ENCODE data around the gene TAGLN. TPM values are rescaled to one million over a fixed set of nuclear protein-coding genes. Genes with fewer than 3 reads are reported as not detected.
"Not testable (repeated sequence)": the region's sequence is repeated elsewhere in the genome, so short reads cannot be mapped to it uniquely, and the experiment has no call there.

TAGLN gene
- total and polyA plus RNA-seq, 2 donors (not counting 1 experiment from before 2014, with no cell fraction given): 17.9 to 51.8 TPM

DNA sequence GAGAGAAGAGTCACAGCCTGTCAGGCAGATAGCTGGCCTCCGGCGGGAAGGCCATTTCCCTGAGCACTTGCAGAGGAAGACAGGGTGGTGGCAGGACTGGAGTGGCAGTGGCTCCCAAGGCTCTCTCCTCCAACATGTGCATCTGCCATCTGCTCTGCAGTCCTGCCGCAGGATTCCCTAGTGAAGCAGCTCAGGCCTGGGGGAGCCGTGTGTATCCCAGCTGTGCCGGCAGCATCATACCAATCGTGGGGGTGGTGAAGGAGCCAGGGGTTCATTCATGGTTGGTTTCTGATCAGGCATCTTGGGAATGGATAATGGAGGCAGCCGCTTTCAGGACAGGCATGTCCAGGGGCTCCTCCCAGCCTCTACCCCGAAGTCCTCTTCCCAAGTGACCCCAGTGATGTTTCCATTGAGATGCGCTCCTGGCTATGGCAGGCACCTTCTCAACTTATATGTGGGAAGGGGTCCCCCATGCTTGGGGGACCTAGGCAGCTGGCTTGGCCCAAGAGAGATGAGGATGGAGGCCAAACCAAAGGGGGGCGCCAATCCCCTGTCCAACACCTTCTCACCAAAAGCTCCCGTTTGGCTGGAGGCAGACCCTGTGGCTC lies 6.1 kb downstream of the TAGLN start:
- Histone ChIP-seq H3K9me3 (ENCODE audit: control extremely low read depth in 1 of 3, control insufficient read depth in 2 of 3, insufficient read depth in 1 of 3, low read length in 2 of 3) (no peaks in the 10 kb centered on the region), H3K36me3 (replicated peaks in 1 of 2; ENCODE audit: control extremely low read depth in 1 of 2, control insufficient read depth in 1 of 2, extremely low read depth in 1 of 2, insufficient read depth in 2 of 2, low read length in 1 of 2) (peaks cover 0 to 34% of the 10 kb centered on the region in 2 experiments), H3K79me2 (ENCODE audit: control insufficient read depth, insufficient read depth, low read length) (no peaks in the 10 kb centered on the region), H3K4me3 (ENCODE audit: control extremely low read depth in 1 of 5, extremely low read depth in 1 of 5, insufficient read depth in 1 of 5, low read depth in 2 of 5, low read length in 4 of 5) (no peak overlapping the region), H3K4me2 (replicated peaks; ENCODE audit: low read depth, low read length, poor library complexity, severe bottlenecking) (no peak overlapping the region), H3K4me1 (ENCODE audit: control insufficient read depth in 2 of 2, insufficient read depth in 2 of 2, low read length in 2 of 2) (peaks cover 15 to 22% of the 10 kb centered on the region in 2 donors), H4K20me1 (ENCODE audit: control insufficient read depth, insufficient read depth, low read length, poor library complexity, severe bottlenecking) (no peaks in the 10 kb centered on the region), H3K27ac (ENCODE audit: low read length in 2 of 2) (no peak overlapping the region), H3K27me3 (replicated peaks in 1 of 4; ENCODE audit: control extremely low read depth in 1 of 4, control insufficient read depth in 3 of 4, insufficient read depth in 4 of 4, low read length in 3 of 4) (no peaks in the 10 kb centered on the region), H3K9ac (ENCODE audit: low read length) (no peak overlapping the region), H2AFZ (ENCODE audit: insufficient read depth, low read depth, low read length, poor library complexity, severe bottlenecking) (no peak overlapping the region)
- TF ChIP-seq, protein P1, sequence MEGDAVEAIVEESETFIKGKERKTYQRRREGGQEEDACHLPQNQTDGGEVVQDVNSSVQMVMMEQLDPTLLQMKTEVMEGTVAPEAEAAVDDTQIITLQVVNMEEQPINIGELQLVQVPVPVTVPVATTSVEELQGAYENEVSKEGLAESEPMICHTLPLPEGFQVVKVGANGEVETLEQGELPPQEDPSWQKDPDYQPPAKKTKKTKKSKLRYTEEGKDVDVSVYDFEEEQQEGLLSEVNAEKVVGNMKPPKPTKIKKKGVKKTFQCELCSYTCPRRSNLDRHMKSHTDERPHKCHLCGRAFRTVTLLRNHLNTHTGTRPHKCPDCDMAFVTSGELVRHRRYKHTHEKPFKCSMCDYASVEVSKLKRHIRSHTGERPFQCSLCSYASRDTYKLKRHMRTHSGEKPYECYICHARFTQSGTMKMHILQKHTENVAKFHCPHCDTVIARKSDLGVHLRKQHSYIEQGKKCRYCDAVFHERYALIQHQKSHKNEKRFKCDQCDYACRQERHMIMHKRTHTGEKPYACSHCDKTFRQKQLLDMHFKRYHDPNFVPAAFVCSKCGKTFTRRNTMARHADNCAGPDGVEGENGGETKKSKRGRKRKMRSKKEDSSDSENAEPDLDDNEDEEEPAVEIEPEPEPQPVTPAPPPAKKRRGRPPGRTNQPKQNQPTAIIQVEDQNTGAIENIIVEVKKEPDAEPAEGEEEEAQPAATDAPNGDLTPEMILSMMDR (IDR thresholded peaks at IDR 0.05): no peak
- TF ChIP-seq EZH2 (IDR thresholded peaks at IDR 0.05; ENCODE audit: borderline replicate concordance, insufficient read depth, low read depth, low read length, poor library complexity, severe bottlenecking): no peak
- Mint-ChIP-seq H3K4me1 (peaks cover 9% of the 10 kb centered on the region), H3K9me3 (ENCODE audit: insufficient read depth) (no peaks in the 10 kb centered on the region), H3K27ac (peak overlapping the region; percentile 53), H3K27me3 (no peaks in the 10 kb centered on the region), H3K4me3 (no peak overlapping the region)
- 98% methylated on average over 7 of the region's 11 CpGs for WGBS (ENCODE audit: insufficient coverage)
- CTCF ChIA-PET: interaction anchor here (1.2 to 1.4 kb wide), 3 partner anchors 20 to 24 kb away, joined by 3 to 4 read pairs (median 3); no protein-coding TSS in a partner anchor
- POLR2A ChIA-PET: interaction anchor here (1.0 kb wide), 1 partner anchor 22 kb away, joined by 3 read pairs; no protein-coding TSS in a partner anchor
- ATAC-seq (ENCODE audit: low read depth) (no peak), DNase-seq (no peak)
- intact Hi-C loops (cut with micrococcal nuclease): loop anchor here (5.0 kb wide), 1 partner anchor 73 kb away; no protein-coding TSS in a partner anchor

GRCh38 chr11:117206111-117206510 lies 6.9 kb downstream of the TAGLN start:
- H3K27ac ChIP-seq (ENCODE audit: low read length in 2 of 2); H3K9ac ChIP-seq (ENCODE audit: low read length); H3K4me2 ChIP-seq (replicated peaks; ENCODE audit: low read depth, low read length, poor library complexity, severe bottlenecking); H3K27me3 ChIP-seq (replicated peaks in 1 of 4; ENCODE audit: control extremely low read depth in 1 of 4, control insufficient read depth in 3 of 4, insufficient read depth in 4 of 4, low read length in 3 of 4); H4K20me1 ChIP-seq (ENCODE audit: control insufficient read depth, insufficient read depth, low read length, poor library complexity, severe bottlenecking); H2AFZ ChIP-seq (ENCODE audit: insufficient read depth, low read depth, low read length, poor library complexity, severe bottlenecking); H3K9me3 ChIP-seq (ENCODE audit: control extremely low read depth in 1 of 3, control insufficient read depth in 2 of 3, insufficient read depth in 1 of 3, low read length in 2 of 3); H3K79me2 ChIP-seq (ENCODE audit: control insufficient read depth, insufficient read depth, low read length); H3K4me3 Mint-ChIP-seq; DNase-seq; POLR2A ChIA-PET; H3K27me3 Mint-ChIP-seq; H3K4me1 Mint-ChIP-seq; H3K9me3 Mint-ChIP-seq (ENCODE audit: insufficient read depth); H3K27ac Mint-ChIP-seq; H3K4me3 ChIP-seq (ENCODE audit: control extremely low read depth in 1 of 5, extremely low read depth in 1 of 5, insufficient read depth in 1 of 5, low read depth in 2 of 5, low read length in 4 of 5); ATAC-seq (ENCODE audit: low read depth): not testable (repeated sequence)
- peaks cover 10 to 14% of the 10 kb centered on the region in 2 donors for H3K4me1 ChIP-seq (ENCODE audit: control insufficient read depth in 2 of 2, insufficient read depth in 2 of 2, low read length in 2 of 2)
- WGBS (ENCODE audit: insufficient coverage): 100% methylated on average over 5 of the region's 8 CpGs
- intact Hi-C loops (cut with micrococcal nuclease): loop anchor here (5.0 kb wide), 1 partner anchor 74 kb away; no protein-coding TSS in a partner anchor
- peaks cover 0 to 31% of the 10 kb centered on the region in 2 experiments for H3K36me3 ChIP-seq (replicated peaks in 1 of 2; ENCODE audit: control extremely low read depth in 1 of 2, control insufficient read depth in 1 of 2, extremely low read depth in 1 of 2, insufficient read depth in 2 of 2, low read length in 1 of 2)
- CTCF ChIA-PET: interaction anchor here (1.3 kb wide), 1 partner anchor 21 kb away, joined by 3 read pairs; no protein-coding TSS in a partner anchor

DNA sequence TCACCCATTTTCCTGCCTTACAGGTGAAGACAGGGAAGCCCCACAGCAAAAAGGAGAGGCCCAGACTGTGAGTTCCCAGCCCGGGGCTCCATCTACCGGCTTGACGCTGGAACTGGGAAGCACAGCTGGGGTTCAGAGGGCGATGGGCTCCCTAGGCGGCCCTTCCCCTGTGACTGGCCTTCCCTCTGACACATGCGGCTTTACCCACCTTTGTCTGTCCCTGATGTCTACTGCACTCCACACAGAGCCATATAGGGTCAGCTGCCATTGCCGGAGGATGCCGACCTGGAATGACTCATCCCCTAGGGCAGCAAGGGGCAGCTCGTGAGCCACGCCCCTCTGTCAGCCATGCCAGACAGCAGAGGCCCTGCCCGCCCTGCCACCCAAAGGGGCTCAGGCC lies 7.7 kb downstream of the TAGLN start:
- H3K9me3 Mint-ChIP-seq (ENCODE audit: insufficient read depth); H3K9me3 ChIP-seq (ENCODE audit: control extremely low read depth in 1 of 3, control insufficient read depth in 2 of 3, insufficient read depth in 1 of 3, low read length in 2 of 3); H3K4me2 ChIP-seq (replicated peaks; ENCODE audit: low read depth, low read length, poor library complexity, severe bottlenecking); H3K4me1 ChIP-seq (ENCODE audit: control insufficient read depth in 2 of 2, insufficient read depth in 2 of 2, low read length in 2 of 2); DNase-seq; H3K27me3 ChIP-seq (replicated peaks in 1 of 4; ENCODE audit: control extremely low read depth in 1 of 4, control insufficient read depth in 3 of 4, insufficient read depth in 4 of 4, low read length in 3 of 4); H3K27ac ChIP-seq (ENCODE audit: low read length in 2 of 2); H3K4me3 Mint-ChIP-seq; H3K4me3 ChIP-seq (ENCODE audit: control extremely low read depth in 1 of 5, extremely low read depth in 1 of 5, insufficient read depth in 1 of 5, low read depth in 2 of 5, low read length in 4 of 5); H3K79me2 ChIP-seq (ENCODE audit: control insufficient read depth, insufficient read depth, low read length); H3K27ac Mint-ChIP-seq; H3K9ac ChIP-seq (ENCODE audit: low read length); H3K4me1 Mint-ChIP-seq; H2AFZ ChIP-seq (ENCODE audit: insufficient read depth, low read depth, low read length, poor library complexity, severe bottlenecking); H4K20me1 ChIP-seq (ENCODE audit: control insufficient read depth, insufficient read depth, low read length, poor library complexity, severe bottlenecking); ATAC-seq (ENCODE audit: low read depth); CTCF ChIA-PET; POLR2A ChIA-PET; H3K27me3 Mint-ChIP-seq: not testable (repeated sequence)
- H3K36me3 ChIP-seq (replicated peaks in 1 of 2; ENCODE audit: control extremely low read depth in 1 of 2, control insufficient read depth in 1 of 2, extremely low read depth in 1 of 2, insufficient read depth in 2 of 2, low read length in 1 of 2): peaks cover 1 to 36% of the 10 kb centered on the region in 2 experiments
- no CpG with 5 or more reads among the region's 11 CpGs for WGBS (ENCODE audit: insufficient coverage)
- intact Hi-C loops (cut with micrococcal nuclease): loop anchor here (5.0 kb wide), 1 partner anchor 75 kb away; no protein-coding TSS in a partner anchor

Measured in B cell (primary cell).